ENCODE results near the gene ATG9B. TPM values are rescaled to one million over a fixed set of nuclear protein-coding genes. Genes with fewer than 3 reads are reported as not detected.

The ATG9B gene
- total RNA-seq, 2 donors from 2014 or later, result 0.13 to 0.32 TPM

GRCh38 chr7:151010307-151011096 is 13.8 kb downstream of the ATG9B start:
- DNase-seq, result no peak
- ATAC-seq, result no peak
- intact Hi-C loops (cut with DNase I), result no loop called here

GRCh38 chr7:151010037-151010306 is 14.3 kb downstream of the ATG9B start:
- DNase-seq (no peak), ATAC-seq (no peak)
- intact Hi-C loops (cut with DNase I), result no loop called here

- DNase-seq (no peak), ATAC-seq (no peak)
- intact Hi-C loops (cut with DNase I), result no loop called here
Measured at GRCh38 chr7:151009327-151010036, 14.8 kb downstream of the ATG9B start.

DNA sequence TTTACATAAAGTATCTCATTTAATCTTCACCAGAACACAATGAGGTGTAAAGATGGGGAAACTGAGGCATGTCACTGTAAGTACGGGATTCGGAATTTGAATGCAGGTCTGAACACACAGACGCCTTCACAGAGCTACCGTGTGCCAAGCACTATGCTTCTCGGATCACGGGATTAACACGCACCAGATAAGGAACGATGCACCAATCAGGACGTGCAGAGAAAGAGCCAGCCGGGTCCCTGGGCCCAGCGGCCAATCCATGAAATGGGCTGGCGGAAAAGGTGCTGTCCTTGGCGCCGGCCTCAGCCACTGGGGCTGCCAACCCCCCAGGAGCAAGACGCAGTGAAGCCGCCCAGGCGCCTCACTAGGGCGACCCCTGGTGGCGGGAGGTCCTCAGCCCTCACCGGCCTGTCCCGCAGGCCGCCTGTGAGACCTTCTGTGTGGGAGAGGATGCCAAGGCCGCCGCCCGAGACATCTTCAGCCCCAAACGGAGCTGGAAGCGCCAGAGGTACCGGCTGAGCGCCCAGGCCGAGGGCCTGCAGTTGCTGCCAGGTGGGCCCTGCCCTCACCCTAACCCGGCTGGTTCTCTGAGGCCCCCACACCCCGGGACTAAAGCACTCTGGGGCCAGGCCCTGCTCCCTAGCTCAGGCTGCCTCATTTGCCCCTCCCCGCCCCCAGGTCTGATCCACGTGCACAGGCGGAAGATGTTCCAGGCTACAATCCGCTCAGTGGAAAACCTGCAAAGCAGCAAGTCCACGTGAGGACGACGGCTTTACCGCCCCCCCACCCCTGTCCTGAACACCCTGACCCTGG is 15.6 kb downstream of the ATG9B start:
- ATAC-seq (peak; percentile 75 to 76), DNase-seq (peak; percentile 85)
- intact Hi-C loops (cut with DNase I), result no loop called here

DNA sequence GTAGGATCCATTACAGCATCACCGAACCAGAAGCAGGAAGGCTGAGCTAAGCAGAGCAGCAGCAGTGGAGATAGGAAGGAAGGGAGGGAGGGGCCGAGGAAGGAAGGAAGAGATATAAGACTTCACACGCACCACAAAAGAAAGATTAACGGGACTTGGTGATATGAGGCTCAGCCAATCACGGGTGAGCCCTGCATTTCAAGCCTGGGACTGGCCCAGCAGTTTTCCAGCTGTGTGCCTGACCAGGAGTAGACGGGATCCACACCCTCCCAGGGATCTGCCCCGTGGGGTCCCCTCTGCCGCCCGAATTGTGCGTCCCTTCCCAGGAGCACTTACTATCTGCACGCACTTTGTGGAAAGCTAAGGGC is 16.2 kb downstream of the ATG9B start:
- ATAC-seq (peak; percentile 43 to 56), DNase-seq (peak; percentile 63)
- intact Hi-C loops (cut with DNase I), result no loop called here

- DNase-seq (peak; percentile 68), ATAC-seq (peak in 1 of 2 donors; percentile 45)
- intact Hi-C loops (cut with DNase I), result no loop called here
Measured at GRCh38 chr7:151007469-151007898, 16.8 kb downstream of the ATG9B start.

GRCh38 chr7:151006590-151007300 is 17.5 kb downstream of the ATG9B start:
- DNase-seq, result no peak
- no peak for ATAC-seq
- intact Hi-C loops (cut with DNase I), result no loop called here

DNA sequence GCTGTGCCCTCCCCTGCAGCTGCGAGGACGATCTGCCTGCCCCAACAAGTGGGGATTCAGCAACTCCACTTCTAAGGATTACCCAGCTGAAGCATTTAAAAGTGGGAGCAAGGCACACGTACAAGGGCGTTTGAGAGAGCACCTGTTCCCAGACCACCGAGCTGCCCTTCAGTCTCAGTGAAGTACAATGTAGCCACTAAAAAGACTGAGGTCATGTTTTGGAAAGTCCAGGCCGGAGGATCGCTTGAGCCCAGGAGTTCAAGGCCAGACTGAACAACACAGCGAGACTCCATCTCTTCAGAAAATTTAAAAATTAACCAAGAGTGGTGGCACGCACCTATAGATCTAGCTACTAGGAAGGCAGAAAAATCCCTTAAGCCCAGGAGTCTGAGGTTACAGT is 18.7 kb downstream of the ATG9B start:
- ATAC-seq (no peak), DNase-seq (no peak)
- intact Hi-C loops (cut with DNase I), result no loop called here

- DNase-seq, result no peak
- no peak for ATAC-seq
- intact Hi-C loops (cut with DNase I), result no loop called here
Measured at GRCh38 chr7:151003572-151003971, 20.7 kb downstream of the ATG9B start.

DNA sequence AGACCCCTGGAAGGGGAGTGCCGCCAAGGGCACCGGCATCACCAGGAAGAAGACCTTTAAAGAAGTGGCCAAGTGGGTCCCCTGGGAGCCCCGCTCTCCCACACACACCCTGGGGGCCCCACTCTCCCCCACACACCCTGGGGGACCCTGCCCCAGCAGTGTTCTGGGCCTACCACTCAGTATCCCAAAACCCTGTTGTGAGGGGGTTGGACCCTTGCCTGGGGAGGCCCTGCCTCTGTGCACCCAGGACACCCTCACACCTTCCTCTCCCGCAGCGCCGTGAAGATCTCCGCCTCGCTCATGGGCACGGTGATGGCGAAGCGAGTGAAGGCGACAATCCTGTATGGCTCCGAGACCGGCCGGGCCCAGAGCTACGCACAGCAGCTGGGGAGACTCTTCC is 22.7 kb downstream of the ATG9B start:
- ATAC-seq, result no peak
- intact Hi-C loops (cut with DNase I), result no loop called here
- DNase-seq, result no peak

DNA sequence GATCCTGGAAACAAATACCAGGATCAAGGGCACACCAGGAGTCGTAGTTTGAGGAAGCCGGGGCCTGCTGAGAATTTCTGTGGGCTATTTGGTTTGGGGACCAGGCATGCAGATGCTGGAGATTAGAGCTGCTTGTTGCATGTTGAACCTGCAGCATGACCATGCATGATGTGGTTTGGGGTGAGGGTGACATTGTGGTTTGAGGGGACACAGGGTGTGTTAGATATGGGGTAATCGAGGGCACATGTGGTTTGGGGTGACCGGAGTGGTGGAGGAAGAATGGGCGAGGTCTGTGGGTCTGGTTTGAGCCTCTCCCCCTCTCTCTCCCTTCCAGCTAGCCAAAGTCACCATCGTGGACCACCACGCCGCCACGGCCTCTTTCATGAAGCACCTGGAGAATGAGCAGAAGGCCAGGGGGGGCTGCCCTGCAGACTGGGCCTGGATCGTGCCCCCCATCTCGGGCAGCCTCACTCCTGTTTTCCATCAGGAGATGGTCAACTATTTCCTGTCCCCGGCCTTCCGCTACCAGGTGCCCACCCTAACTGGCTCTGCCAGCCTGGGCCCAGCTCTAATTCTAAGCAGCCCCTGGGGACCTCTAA is 23.3 kb downstream of the ATG9B start:
- intact Hi-C loops (cut with DNase I), result no loop called here
- ATAC-seq (no peak), DNase-seq (no peak)

- ATAC-seq (no peak), DNase-seq (no peak)
- intact Hi-C loops (cut with DNase I), result no loop called here
Measured at GRCh38 chr7:150999497-151000230, 24.6 kb downstream of the ATG9B start.

GRCh38 chr7:150999001-150999400 is 25.3 kb downstream of the ATG9B start:
- no peak for ATAC-seq
- no peak for DNase-seq
- intact Hi-C loops (cut with DNase I), result no loop called here

DNA sequence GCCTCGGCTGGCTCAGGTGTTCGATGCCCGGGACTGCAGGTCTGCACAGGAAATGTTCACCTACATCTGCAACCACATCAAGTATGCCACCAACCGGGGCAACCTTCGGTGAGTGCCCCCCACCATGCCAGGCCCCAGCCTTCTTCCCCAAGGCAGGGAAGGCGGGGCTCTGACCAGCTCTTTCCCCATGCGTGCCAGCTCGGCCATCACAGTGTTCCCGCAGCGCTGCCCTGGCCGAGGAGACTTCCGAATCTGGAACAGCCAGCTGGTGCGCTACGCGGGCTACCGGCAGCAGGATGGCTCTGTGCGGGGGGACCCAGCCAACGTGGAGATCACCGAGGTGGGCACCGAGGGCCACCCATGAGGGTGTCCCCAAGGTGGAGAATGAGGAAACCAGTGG is 26.0 kb downstream of the ATG9B start:
- intact Hi-C loops (cut with DNase I), result no loop called here
- DNase-seq (no peak), ATAC-seq (no peak)

DNA sequence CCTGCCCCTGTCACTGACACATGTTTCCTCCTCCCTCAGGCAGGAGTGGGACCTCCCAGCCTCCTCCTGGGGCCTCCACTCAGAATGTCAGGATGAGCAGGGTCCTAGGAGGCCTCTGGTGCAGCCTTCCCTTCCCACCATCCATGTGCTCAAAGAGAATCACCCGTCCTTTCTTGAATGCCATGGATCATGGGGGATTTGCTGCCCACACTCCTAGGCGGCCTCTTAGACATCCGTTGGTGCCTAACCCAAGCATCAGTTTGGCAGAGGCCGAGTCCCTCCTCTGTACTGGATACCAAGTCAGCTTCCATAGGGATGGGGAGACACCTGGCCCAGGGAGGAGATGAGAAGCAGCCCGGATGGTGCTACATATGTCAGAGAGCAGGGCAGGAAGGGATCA is 26.5 kb downstream of the ATG9B start:
- no peak for DNase-seq
- ATAC-seq, result no peak
- intact Hi-C loops (cut with DNase I), result no loop called here

GRCh38 chr7:150997075-150997511 is 27.2 kb downstream of the ATG9B start:
- DNase-seq, result no peak
- intact Hi-C loops (cut with DNase I), result no loop called here
- no peak for ATAC-seq

GRCh38 chr7:150996376-150997074 is 27.8 kb downstream of the ATG9B start:
- intact Hi-C loops (cut with DNase I), result no loop called here
- ATAC-seq (no peak), DNase-seq (no peak)
